SU-DHL-6 (cell line): ENCODE results near the gene SLC35B2.

Experiments used
- H2AFZ ChIP-seq: fragments of 200-600 bp; sonication (generic); 2 replicates; pipeline ENCODE4 v1.6.1; 2014; ENCODE audit warnings: low read depth, mild to moderate bottlenecking, moderate library complexity, mixed read lengths, antibody characterized with exemption, low read length; ENCODE audit not compliant: severe bottlenecking
- H3F3A ChIP-seq: fragments of 200-600 bp; shearing (Covaris generic); 2 replicates; pipeline ENCODE4 v1.6.0; 2016; ENCODE audit warnings: antibody characterized with exemption, mild to moderate bottlenecking; ENCODE audit not compliant: insufficient read depth
- H3K27ac ChIP-seq: fragments of 200-600 bp; sonication (generic); 2 replicates; pipeline ENCODE4 v1.5.1; 2016; ENCODE audit warnings: low read depth, mild to moderate bottlenecking, low read length, moderate library complexity, mixed read lengths
- H3K27me3 ChIP-seq: fragments of 200-600 bp; sonication (generic), shearing (Covaris generic); 2 replicates; pipeline ENCODE4 v1.6.0; 2014; ENCODE audit warnings: mild to moderate bottlenecking, low read length
- H3K36me3 ChIP-seq: fragments of 200-600 bp; sonication (generic); 2 replicates; pipeline ENCODE4 v1.6.1; 2014; ENCODE audit warnings: mild to moderate bottlenecking, low read length, mixed read lengths
- H3K4me2 ChIP-seq: fragments of 300-600, 200-600 bp; shearing (Covaris generic), sonication (generic); 2 replicates; pipeline ENCODE4 v1.6.0; 2014; ENCODE audit warnings: low read length, low read depth, mild to moderate bottlenecking; ENCODE audit not compliant: poor library complexity, severe bottlenecking
- H3K4me3 ChIP-seq: fragments of 200-600 bp; sonication (generic); 2 replicates; pipeline ENCODE4 v1.5.1; 2014; ENCODE audit warnings: antibody characterized with exemption, low read length, mild to moderate bottlenecking, mixed read lengths; ENCODE audit not compliant: insufficient read depth, poor library complexity, severe bottlenecking
- H3K79me2 ChIP-seq: fragments of 200-600 bp; sonication (generic); 2 replicates; pipeline ENCODE4 v1.6.1; 2014; ENCODE audit warnings: mild to moderate bottlenecking, low read length, moderate library complexity; ENCODE audit not compliant: insufficient read depth
- H3K9ac ChIP-seq: fragments of 200-600 bp; sonication (generic); 2 replicates; pipeline ENCODE4 v1.7.0; 2014; ENCODE audit warnings: mild to moderate bottlenecking, low read length
- H3K9me2 ChIP-seq: fragments of 200-600 bp; sonication (generic); replicated peaks from 2 replicates; pipeline ENCODE4 v1.6.1; 2014; ENCODE audit warnings: low read length; ENCODE audit not compliant: insufficient read depth
- H3K9me3 ChIP-seq: fragments of 200-600 bp; sonication (generic); 2 replicates; pipeline ENCODE4 v1.6.1; 2014; ENCODE audit warnings: low read length, mixed read lengths; ENCODE audit not compliant: insufficient read depth
- H4K20me1 ChIP-seq: fragments of 200-600 bp; sonication (generic); 2 replicates; pipeline ENCODE4 v1.6.1; 2014; ENCODE audit warnings: low read depth, mild to moderate bottlenecking, antibody characterized with exemption, low read length, moderate library complexity, mixed read lengths
- EZH2phosphoT487 ChIP-seq: fragments of 200-600 bp; sonication (generic), shearing (Covaris generic); conservative IDR thresholded peaks from 2 replicates; pipeline ENCODE4 v1.6.1; 2018; ENCODE audit warnings: mild to moderate bottlenecking, antibody characterized with exemption, low read length, moderate library complexity, mixed read lengths
- TF ChIP-seq, protein P1 (sequence below): fragments of 200-600 bp; sonication (generic); IDR thresholded peaks from one replicate; pipeline ENCODE4 v1.5.1; 2017; ENCODE audit warnings: antibody characterized with exemption, mild to moderate bottlenecking, low read length, moderate library complexity; ENCODE audit not compliant: insufficient read depth, poor library complexity, severe bottlenecking

The SLC35B2 gene

DNA sequence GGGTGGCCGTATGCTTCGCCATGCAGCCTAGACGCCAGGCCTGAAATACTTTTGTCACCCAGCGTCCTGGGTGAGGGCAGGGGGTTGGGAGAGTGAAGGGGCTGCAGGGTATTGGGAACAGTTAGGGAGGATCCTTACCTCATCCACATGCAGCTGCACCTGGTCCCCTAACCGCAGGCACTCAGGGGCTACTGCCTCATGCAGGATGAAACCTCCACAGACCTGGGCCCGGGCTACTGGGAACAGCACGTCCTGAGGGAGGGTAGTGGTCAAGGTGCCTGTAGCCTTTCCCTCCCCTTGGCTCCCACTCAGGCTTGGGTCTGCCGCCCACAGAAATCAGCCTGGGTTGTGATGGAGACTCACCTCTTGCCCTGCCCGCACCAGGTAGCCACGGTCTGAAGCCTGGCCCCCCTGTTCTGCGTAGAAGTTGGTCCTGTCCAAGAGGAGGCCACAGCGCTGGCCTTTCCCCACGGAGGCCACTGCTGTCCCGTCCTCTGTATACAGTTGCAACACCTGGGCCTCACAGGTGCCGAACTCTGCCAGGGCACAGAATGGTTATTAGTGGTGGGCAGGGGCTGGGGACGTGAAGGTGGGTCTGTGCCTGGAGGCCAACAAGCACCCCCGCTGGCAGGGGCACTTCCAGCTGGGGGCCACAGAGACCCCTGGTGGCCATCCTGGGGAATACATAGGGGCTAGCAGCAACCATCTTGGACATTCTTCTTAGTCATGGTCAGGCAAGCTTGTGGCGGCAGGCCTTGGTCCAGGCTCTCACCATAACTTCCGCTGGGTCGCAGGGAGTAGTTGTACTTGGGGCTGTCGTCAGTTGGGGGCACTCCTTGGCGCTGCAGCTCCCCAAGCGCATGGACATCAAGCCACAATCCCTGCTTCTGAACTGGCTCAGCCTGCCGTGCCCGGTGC lies 47.2 kb upstream of the SLC35B2 start:
- no peaks in the 10 kb centered on the region for H3K36me3 ChIP-seq

DNA sequence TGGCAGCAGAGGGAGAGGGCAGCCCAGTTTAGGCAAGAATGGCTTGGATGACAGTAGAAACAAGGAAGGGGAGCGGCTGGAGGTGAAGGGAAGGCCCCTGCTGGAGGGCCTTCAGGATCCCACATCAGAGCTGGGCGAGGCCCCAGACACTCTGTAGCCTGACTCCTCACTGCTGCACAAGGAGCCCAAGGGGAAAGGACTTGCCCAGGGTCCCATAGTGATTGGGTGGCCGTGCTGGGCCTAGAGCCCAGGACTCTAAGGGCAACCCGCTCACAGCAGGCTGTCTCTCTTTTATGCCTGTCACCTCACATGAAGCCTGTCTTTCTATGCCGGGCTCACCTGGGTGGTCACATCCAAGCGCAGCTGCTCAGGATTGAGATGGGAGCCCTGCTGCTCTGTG lies 46.5 kb upstream of the SLC35B2 start:
- H2AFZ ChIP-seq, result no peak overlapping the region
- no peak overlapping the region for H3K4me2 ChIP-seq
- H3K9me3 ChIP-seq, result no peaks in the 10 kb centered on the region
- no peaks in the 10 kb centered on the region for H3F3A ChIP-seq
- H3K36me3 ChIP-seq, result no peaks in the 10 kb centered on the region
- no peak for TF ChIP-seq EZH2phosphoT487
- TF ChIP-seq, protein P1, sequence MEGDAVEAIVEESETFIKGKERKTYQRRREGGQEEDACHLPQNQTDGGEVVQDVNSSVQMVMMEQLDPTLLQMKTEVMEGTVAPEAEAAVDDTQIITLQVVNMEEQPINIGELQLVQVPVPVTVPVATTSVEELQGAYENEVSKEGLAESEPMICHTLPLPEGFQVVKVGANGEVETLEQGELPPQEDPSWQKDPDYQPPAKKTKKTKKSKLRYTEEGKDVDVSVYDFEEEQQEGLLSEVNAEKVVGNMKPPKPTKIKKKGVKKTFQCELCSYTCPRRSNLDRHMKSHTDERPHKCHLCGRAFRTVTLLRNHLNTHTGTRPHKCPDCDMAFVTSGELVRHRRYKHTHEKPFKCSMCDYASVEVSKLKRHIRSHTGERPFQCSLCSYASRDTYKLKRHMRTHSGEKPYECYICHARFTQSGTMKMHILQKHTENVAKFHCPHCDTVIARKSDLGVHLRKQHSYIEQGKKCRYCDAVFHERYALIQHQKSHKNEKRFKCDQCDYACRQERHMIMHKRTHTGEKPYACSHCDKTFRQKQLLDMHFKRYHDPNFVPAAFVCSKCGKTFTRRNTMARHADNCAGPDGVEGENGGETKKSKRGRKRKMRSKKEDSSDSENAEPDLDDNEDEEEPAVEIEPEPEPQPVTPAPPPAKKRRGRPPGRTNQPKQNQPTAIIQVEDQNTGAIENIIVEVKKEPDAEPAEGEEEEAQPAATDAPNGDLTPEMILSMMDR, result no peak
- no peak overlapping the region for H3K9ac ChIP-seq
- no peaks in the 10 kb centered on the region for H3K79me2 ChIP-seq
- no peak overlapping the region for H3K27ac ChIP-seq
- no peak overlapping the region for H3K4me3 ChIP-seq
- no peaks in the 10 kb centered on the region for H3K9me2 ChIP-seq
- H3K27me3 ChIP-seq, result no peaks in the 10 kb centered on the region
- H4K20me1 ChIP-seq, result no peaks in the 10 kb centered on the region

More for the DNA sequence above, 47.2 kb upstream of the SLC35B2 start:
- no peak for TF ChIP-seq EZH2phosphoT487
- TF ChIP-seq, protein P1, result peak; percentile 82
- Histone ChIP-seq H3K9ac (no peak overlapping the region), H4K20me1 (no peaks in the 10 kb centered on the region), H3K4me2 (no peak overlapping the region), H3K9me2 (no peaks in the 10 kb centered on the region), H3K4me3 (no peak overlapping the region), H3K9me3 (no peaks in the 10 kb centered on the region), H3F3A (no peaks in the 10 kb centered on the region), H3K27me3 (no peaks in the 10 kb centered on the region), H3K27ac (no peak overlapping the region), H2AFZ (no peak overlapping the region), H3K79me2 (no peaks in the 10 kb centered on the region)

DNA sequence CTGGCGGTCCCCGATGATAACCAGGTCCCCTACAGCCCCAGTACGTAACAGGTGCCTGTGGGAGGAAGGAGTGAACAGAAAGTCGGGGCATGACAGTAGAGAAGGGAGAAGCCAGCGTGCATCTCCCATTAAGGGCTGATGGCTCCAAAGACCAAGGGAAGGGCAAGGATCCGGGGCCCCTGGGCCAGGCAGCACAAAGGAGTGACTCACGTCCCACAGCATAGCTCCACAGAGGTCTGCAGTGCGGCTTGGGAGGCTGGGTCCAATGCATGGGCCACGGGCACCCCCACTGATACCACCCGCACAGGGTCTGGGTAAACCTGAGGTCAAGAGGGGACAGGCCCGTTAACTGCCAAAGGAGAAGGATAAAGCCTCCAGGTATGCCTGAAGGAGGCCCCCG lies 45.5 kb upstream of the SLC35B2 start:
- no peaks in the 10 kb centered on the region for H3K27me3 ChIP-seq
- H3K9me2 ChIP-seq, result no peaks in the 10 kb centered on the region
- no peak overlapping the region for H3K4me2 ChIP-seq
- H3K4me3 ChIP-seq, result no peak overlapping the region
- H3F3A ChIP-seq, result no peaks in the 10 kb centered on the region
- H4K20me1 ChIP-seq, result no peaks in the 10 kb centered on the region
- H3K9ac ChIP-seq, result no peak overlapping the region
- no peak overlapping the region for H3K27ac ChIP-seq
- TF ChIP-seq, protein P1, result no peak
- TF ChIP-seq EZH2phosphoT487, result no peak
- H2AFZ ChIP-seq, result no peak overlapping the region
- no peaks in the 10 kb centered on the region for H3K36me3 ChIP-seq
- no peaks in the 10 kb centered on the region for H3K9me3 ChIP-seq
- H3K79me2 ChIP-seq, result no peaks in the 10 kb centered on the region
